ENCODE measurements around the gene NSUN7.
A peak's percentile ranks its signal among the peaks of the same experiment; 100 is the strongest.

The NSUN7 gene

GRCh38 chr4:40848940-40849339 lies 99.2 kb downstream of the NSUN7 start:
- H3K27ac ChIP-seq, result peak overlapping the region in 7 of 11 experiments; percentile 28 to 54 (median 38); a peak in 12 of 22 replicates
- H3K4me1 ChIP-seq, result peaks cover 31 to 98% (median 82%) of the 10 kb centered on the region in 10 experiments
- no peak overlapping the region for H3K9ac ChIP-seq
- no peaks in the 10 kb centered on the region for H3K27me3 ChIP-seq
- peaks cover 0 to 73% (median 22%) of the 10 kb centered on the region in 11 experiments; a peak in 14 of 22 replicates for H3K36me3 ChIP-seq
- no peaks in the 10 kb centered on the region for H3K9me3 ChIP-seq (replicated peaks in 1 of 11)
- no peak for TF ChIP-seq Cebpa-rat (IDR thresholded peaks at IDR 0.05)
- peaks cover 0 to 59% (median 7%) of the 10 kb centered on the region in 11 experiments; a peak in 9 of 22 replicates for H4K20me1 ChIP-seq
- H3K4me3 ChIP-seq, result no peak overlapping the region
- peak overlapping the region; percentile 23 to 92 (median 56); a peak in 18 of 22 replicates for H3K4me2 ChIP-seq

DNA sequence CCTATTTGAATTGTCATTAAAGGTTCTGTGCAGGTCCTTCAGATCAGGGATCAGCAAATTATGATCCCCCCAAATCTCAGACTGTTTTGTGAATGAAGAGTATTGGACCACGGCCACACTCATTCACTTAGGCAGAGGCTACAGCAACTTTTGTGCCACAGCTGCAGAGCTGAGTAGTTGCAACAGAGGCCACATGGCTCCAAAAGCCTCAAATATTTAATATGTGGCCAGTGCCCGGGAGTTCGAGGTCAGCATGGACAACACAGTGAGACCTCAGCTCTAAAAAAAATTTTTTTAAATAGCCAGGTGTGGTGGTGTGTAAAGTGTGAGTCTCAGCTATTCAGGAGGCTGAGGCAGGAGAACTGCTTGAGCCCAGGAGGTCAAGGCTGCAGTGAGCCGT lies 100.7 kb downstream of the NSUN7 start:
- Histone ChIP-seq H3K9ac (peak overlapping the region in 5 of 11 experiments; percentile 1 to 50 (median 30); a peak in 4 of 22 replicates), H3K36me3 (peaks cover 0 to 74% (median 29%) of the 10 kb centered on the region in 11 experiments; a peak in 14 of 22 replicates), H4K20me1 (peaks cover 0 to 63% (median 0%) of the 10 kb centered on the region in 11 experiments; a peak in 7 of 22 replicates), H3K4me2 (peak overlapping the region; percentile 9 to 92 (median 61); a peak in 20 of 22 replicates), H3K27me3 (no peaks in the 10 kb centered on the region), H3K4me1 (peaks cover 37 to 98% (median 80%) of the 10 kb centered on the region in 10 experiments), H3K9me3 (replicated peaks in 1 of 11) (no peaks in the 10 kb centered on the region), H3K4me3 (no peak overlapping the region), H3K27ac (peak overlapping the region in 8 of 11 experiments; percentile 21 to 54 (median 38); a peak in 15 of 22 replicates)
- TF ChIP-seq Cebpa-rat (IDR thresholded peaks at IDR 0.05), result no peak

DNA sequence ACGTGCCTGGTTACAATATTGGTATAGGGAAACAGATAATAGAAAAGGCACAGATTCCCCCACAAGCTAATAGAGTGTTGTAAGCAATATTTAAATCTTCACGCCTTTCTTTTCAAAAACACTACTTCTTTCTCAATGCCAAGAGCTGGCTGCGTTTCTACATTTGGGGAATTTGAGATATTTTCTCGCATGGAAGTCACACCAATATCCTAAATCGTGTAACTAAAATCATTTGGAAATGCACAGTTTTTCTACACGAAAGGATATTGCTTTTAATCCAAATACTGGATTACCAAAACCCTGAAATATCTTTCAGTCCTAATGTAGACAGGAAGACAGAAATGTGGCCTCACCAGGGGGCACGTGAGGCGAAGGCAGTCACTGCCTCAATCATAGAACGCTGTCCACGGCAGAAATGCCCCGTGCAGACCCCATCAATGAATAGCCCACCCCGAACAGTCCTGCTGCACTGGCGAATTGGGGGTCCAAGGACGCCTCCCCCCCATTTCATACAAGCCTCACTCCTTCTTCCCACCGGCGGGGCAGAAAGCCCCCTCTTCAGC lies 106.6 kb downstream of the NSUN7 start:
- Histone ChIP-seq H3K4me1 (peaks cover 24 to 78% (median 64%) of the 10 kb centered on the region in 10 experiments), H3K36me3 (peaks cover 0 to 39% (median 25%) of the 10 kb centered on the region in 11 experiments; a peak in 14 of 22 replicates), H3K27ac (peak overlapping the region in 10 of 11 experiments; percentile 52 to 93 (median 88); a peak in 20 of 22 replicates), H4K20me1 (peaks cover 0 to 23% (median 0%) of the 10 kb centered on the region in 11 experiments; a peak in 4 of 22 replicates), H3K9ac (peak overlapping the region; percentile 76 to 97 (median 89)), H3K27me3 (no peaks in the 10 kb centered on the region), H3K9me3 (replicated peaks in 1 of 11) (no peaks in the 10 kb centered on the region), H3K4me3 (peak overlapping the region; percentile 61 to 97 (median 83)), H3K4me2 (peak overlapping the region; percentile 87 to 100 (median 92))
- no peak for TF ChIP-seq Cebpa-rat (IDR thresholded peaks at IDR 0.05)

- H3K9me3 ChIP-seq (replicated peaks in 1 of 11), result no peaks in the 10 kb centered on the region
- peak overlapping the region in 10 of 11 experiments; percentile 52 to 93 (median 88); a peak in 20 of 22 replicates for H3K27ac ChIP-seq
- peaks cover 0 to 34% (median 25%) of the 10 kb centered on the region in 11 experiments; a peak in 14 of 22 replicates for H3K36me3 ChIP-seq
- H3K9ac ChIP-seq, result peak overlapping the region; percentile 76 to 97 (median 89)
- H3K4me2 ChIP-seq, result peak overlapping the region; percentile 87 to 100 (median 92)
- H4K20me1 ChIP-seq, result peaks cover 0 to 23% (median 0%) of the 10 kb centered on the region in 11 experiments; a peak in 4 of 22 replicates
- H3K27me3 ChIP-seq, result no peaks in the 10 kb centered on the region
- peak overlapping the region; percentile 61 to 97 (median 83) for H3K4me3 ChIP-seq
- H3K4me1 ChIP-seq, result peaks cover 24 to 74% (median 62%) of the 10 kb centered on the region in 10 experiments
- TF ChIP-seq Cebpa-rat (IDR thresholded peaks at IDR 0.05), result no peak
Measured at GRCh38 chr4:40856840-40857362, 107.1 kb downstream of the NSUN7 start.

- Histone ChIP-seq H3K4me2 (peak overlapping the region; percentile 36 to 97 (median 59); a peak in 20 of 22 replicates), H3K4me1 (peaks cover 24 to 63% (median 53%) of the 10 kb centered on the region in 10 experiments)
Measured at GRCh38 chr4:40857956-40858355, 108.2 kb downstream of the NSUN7 start.

DNA sequence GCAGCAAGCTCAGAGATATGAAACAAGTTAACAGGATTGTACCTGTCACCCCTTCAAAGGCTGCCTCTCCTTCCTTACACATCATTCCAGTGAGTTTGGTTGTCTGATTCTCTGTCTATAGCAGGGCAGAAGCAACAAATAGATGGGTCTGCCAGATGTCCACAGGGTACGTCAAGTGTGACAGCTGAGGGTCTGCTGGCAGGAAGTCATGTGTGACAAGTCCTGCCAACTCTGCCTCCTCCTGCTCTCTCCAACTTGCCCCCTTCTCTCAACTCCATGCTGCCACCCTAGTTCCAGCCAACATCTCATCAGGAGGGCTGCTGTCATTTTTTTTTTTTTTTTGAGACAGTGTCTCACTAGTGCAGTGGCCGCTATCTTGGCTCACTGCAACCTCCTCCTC lies 109.2 kb downstream of the NSUN7 start:
- Histone ChIP-seq H3K9ac (peak overlapping the region in 1 of 11 experiments; percentile 1; a peak in 1 of 22 replicates), H3K36me3 (peaks cover 0 to 13% (median 10%) of the 10 kb centered on the region in 11 experiments; a peak in 10 of 22 replicates), H3K27ac (peak overlapping the region in 1 of 11 experiments; percentile 23; a peak in 1 of 22 replicates), H3K4me1 (peaks cover 24 to 53% (median 49%) of the 10 kb centered on the region in 10 experiments), H3K4me3 (no peak overlapping the region), H3K27me3 (no peaks in the 10 kb centered on the region), H3K4me2 (peak overlapping the region in 9 of 11 experiments; percentile 38 to 97 (median 59); a peak in 17 of 22 replicates), H3K9me3 (replicated peaks in 1 of 11) (no peaks in the 10 kb centered on the region), H4K20me1 (peaks cover 0 to 16% (median 0%) of the 10 kb centered on the region in 11 experiments; a peak in 4 of 22 replicates)
- TF ChIP-seq Cebpa-rat (IDR thresholded peaks at IDR 0.05), result no peak

More at GRCh38 chr4:40857956-40858355, 108.2 kb downstream of the NSUN7 start:
- no peak for TF ChIP-seq Cebpa-rat (IDR thresholded peaks at IDR 0.05)
- Histone ChIP-seq H3K27me3 (no peaks in the 10 kb centered on the region), H3K27ac (peak overlapping the region in 3 of 11 experiments; percentile 2 to 44 (median 21); a peak in 2 of 22 replicates), H3K9me3 (replicated peaks in 1 of 11) (no peaks in the 10 kb centered on the region), H3K4me3 (no peak overlapping the region), H3K36me3 (peaks cover 0 to 24% (median 19%) of the 10 kb centered on the region in 11 experiments; a peak in 14 of 22 replicates), H4K20me1 (peaks cover 0 to 18% (median 0%) of the 10 kb centered on the region in 11 experiments; a peak in 4 of 22 replicates), H3K9ac (0 out of 22 replicates have a peak overlapping the region, but pooled peaks of 1 of the 11 experiments have one; percentile 10)
